Left lung (tissue), 10 donors: ENCODE data around the gene TYW5. TPM values are rescaled to one million over a fixed set of nuclear protein-coding genes. Genes with fewer than 3 reads are reported as not detected.
A peak's percentile ranks its signal among the peaks of the same experiment; 100 is the strongest.

Source experiments
- ATAC-seq: fragments of 200-7000 bp; cut with Tn5 transposase; one replicate; pipeline ENCODE4 v1.9.1; 2020; ENCODE audit warnings: moderate library complexity
- DNase-seq, 4 donors: peaks; one replicate each; pipeline ENCODE4 v3.0.0-alpha.2; 2013 to 2020
- H3K27ac ChIP-seq, 2 donors: fragments of 200-600 bp; sonication (generic) in 1 of 2; one replicate each; pipeline versions ENCODE4 v1.5.0 to v1.8.0; 2020 to 2021
- H3K27me3 ChIP-seq, 2 donors: fragments of 200-600 bp; sonication (generic) in 1 of 2; one replicate each; pipeline versions ENCODE4 v1.5.0 to v1.8.0; 2020 to 2021
- H3K36me3 ChIP-seq, 2 donors: fragments of 200-600 bp; sonication (generic) in 1 of 2; one replicate each; pipeline versions ENCODE4 v1.5.0 to v1.8.0; 2020 to 2021
- H3K4me1 ChIP-seq, 2 donors: fragments of 200-600 bp; one replicate each; pipeline ENCODE4 v1.8.0; 2021
- H3K4me3 ChIP-seq, 2 donors: fragments of 200-600 bp; sonication (generic) in 1 of 2; one replicate each; pipeline versions ENCODE4 v1.5.0 to v1.8.0; 2020 to 2021; ENCODE audit warnings: mild to moderate bottlenecking in 1 of 2
- H3K9me3 ChIP-seq, 2 donors: fragments of 200-600 bp; sonication (generic) in 1 of 2; one replicate each; pipeline versions ENCODE4 v1.5.0 to v1.8.0; 2020 to 2021
- CTCF ChIP-seq, 2 donors: fragments of 200-600 bp; sonication (generic) in 1 of 2; IDR thresholded peaks; one replicate each; pipeline versions ENCODE4 v1.5.0 to v1.8.0; 2021; ENCODE audit warnings: antibody characterized with exemption in 2 of 2
- intact Hi-C, 2 donors: fragments of 100-400 bp; cut with DNase I; formaldehyde crosslinking; loops; one replicate each; pipeline versions ENCODE4 v1.11.2 to v1.14.2; 2022
- polyA plus RNA-seq, 6 donors: library from polyadenylated mRNA; unstranded; fragments of 120-200 nt; gene quantifications; one replicate each; pipeline ENCODE4 v1.2.1, GENCODE V29; 2013; ENCODE audit not compliant: insufficient read length in 6 of 6
- total RNA-seq, 2 donors: library from RNA; stranded (reverse); fragmentation: NEBNext Ultra II Directional; extraction: Animal tissue kit (Norgen Biotek cat#: 25700); gene quantifications; one replicate each; pipeline ENCODE4 v1.2.1, GENCODE V29; 2021
- donor health status: DM: no; HTN: yes; CAD: no.
- donor health status: DM: no; HTN: no; CAD: no.

Gene TYW5
- total and polyA plus RNA-seq, 8 donors, result 6.2 to 21.0 (median 16.9) TPM

GRCh38 chr2:199911052-199911876 is 44.0 kb downstream of the TYW5 start, which contains the start of gene C2orf69:
TSS of gene C2orf69 (plus strand) at chr2:199911293. CDS start at chr2:199911439, 146 bp downstream.
- Histone ChIP-seq H3K9me3 (no peaks in the 10 kb centered on the region), H3K4me1 (peaks cover 15 to 32% of the 10 kb centered on the region in 2 donors), H3K36me3 (peaks cover 0 to under 1% of the 10 kb centered on the region in 2 donors), H3K27ac (peak within 1 kb of the TSS; percentile 90 to 96), H3K4me3 (peak within 1 kb of the TSS; percentile 72), H3K27me3 (no peaks in the 10 kb centered on the region)
- intact Hi-C loops, result no loop called here
- DNase-seq, result peak; percentile 97 to 98 (median 98)
- TF ChIP-seq CTCF (IDR thresholded peaks at IDR 0.05), result no peak
- peak; percentile 99 for ATAC-seq

GRCh38 chr2:199910338-199911051 is 44.8 kb downstream of the TYW5 start:
- TF ChIP-seq CTCF (IDR thresholded peaks at IDR 0.05), result no peak
- Histone ChIP-seq H3K4me1 (peaks cover 15 to 32% of the 10 kb centered on the region in 2 donors), H3K27me3 (no peaks in the 10 kb centered on the region), H3K4me3 (peak overlapping the region; percentile 72), H3K9me3 (no peaks in the 10 kb centered on the region), H3K27ac (peak overlapping the region in 1 of 2 donors; percentile 96), H3K36me3 (no peaks in the 10 kb centered on the region)
- intact Hi-C loops, result no loop called here
- ATAC-seq (no peak), DNase-seq (no peak)

GRCh38 chr2:199907008-199907714 is 48.1 kb downstream of the TYW5 start:
- no peak for DNase-seq

GRCh38 chr2:199903111-199903510 is 52.2 kb downstream of the TYW5 start:
- ATAC-seq, result no peak
- intact Hi-C loops, result no loop called here
- no peak overlapping the region for H3K27ac ChIP-seq
- no peak for DNase-seq
- H3K4me3 ChIP-seq, result no peak overlapping the region
- no peaks in the 10 kb centered on the region for H3K27me3 ChIP-seq
- TF ChIP-seq CTCF (IDR thresholded peaks at IDR 0.05), result no peak
- no peaks in the 10 kb centered on the region for H3K9me3 ChIP-seq
- no peaks in the 10 kb centered on the region for H3K36me3 ChIP-seq
- H3K4me1 ChIP-seq, result no peaks in the 10 kb centered on the region

More at GRCh38 chr2:199907008-199907714, 48.1 kb downstream of the TYW5 start:
- Histone ChIP-seq H3K4me1 (peaks cover 4 to 10% of the 10 kb centered on the region in 2 donors), H3K27ac (no peak overlapping the region), H3K4me3 (no peak overlapping the region), H3K9me3 (no peaks in the 10 kb centered on the region), H3K27me3 (no peaks in the 10 kb centered on the region), H3K36me3 (no peaks in the 10 kb centered on the region)
- no peak for ATAC-seq
- intact Hi-C loops, result no loop called here
- no peak for TF ChIP-seq CTCF (IDR thresholded peaks at IDR 0.05)
